SK-N-SH (cell line): ENCODE data around the gene EPOP. TPM values are rescaled to one million over a fixed set of nuclear protein-coding genes. Genes with fewer than 3 reads are reported as not detected.
"Not testable (repeated sequence)": the region's sequence is repeated elsewhere in the genome, so short reads cannot be mapped to it uniquely, and the experiment has no call there.

Source experiments
- CTCF ChIA-PET: fragments of 300-600, 350-600 bp; formaldehyde crosslinking; extraction: SDS; loops from one replicate; lab custom pipeline; 2021; lab: Yijun Ruan, JAX
- POLR2A ChIA-PET: fragments of 350-600 bp; sonication (Branson Sonifier 250); formaldehyde crosslinking; extraction: SDS; loops from one replicate; lab custom pipeline; 2020; ENCODE audit warnings: antibody characterized with exemption, inconsistent platforms; lab: Yijun Ruan, JAX
- DNase-seq: peaks from one replicate; pipeline ENCODE4 v3.0.0; 2012
- H2AFZ ChIP-seq: fragments of 200-600 bp; sonication (generic); 2 replicates; pipeline ENCODE4 v1.8.1; 2016; ENCODE audit warnings: antibody characterized with exemption, mild to moderate bottlenecking, low read depth
- H3F3A ChIP-seq: fragments of 200-600 bp; sonication (generic); replicated peaks from 2 replicates; pipeline ENCODE3; 2016; ENCODE audit warnings: antibody characterized with exemption, mild to moderate bottlenecking; ENCODE audit not compliant: insufficient read depth
- H3K27ac ChIP-seq, 2 experiments: fragments of 200-500 bp in 1 of 2; fragments of 200-600 bp in 1 of 2; sonication (Bioruptor generic) in 1 of 2; sonication (generic), shearing (Covaris generic) in 1 of 2; 2 replicates each; pipeline versions ENCODE4 v1.5.1 to v1.6.1; 2014 to 2016; ENCODE audit warnings: low read depth in 2 of 2, inconsistent platforms in 1 of 2, low read length in 1 of 2, mild to moderate bottlenecking in 1 of 2, mixed read lengths in 1 of 2
- H3K27me3 ChIP-seq: fragments of 200-600 bp; sonication (generic), shearing (Covaris generic); 2 replicates; pipeline ENCODE4 v1.6.1; 2016; ENCODE audit warnings: mixed run types; ENCODE audit not compliant: insufficient read depth
- H3K36me3 ChIP-seq, 2 experiments: fragments of 200-500 bp in 1 of 2; fragments of 200-600 bp in 1 of 2; sonication (Bioruptor generic) in 1 of 2; sonication (generic) in 1 of 2; replicated peaks in 1 of 2; 2 replicates each; pipeline versions ENCODE3 to v1.5.1; 2014 to 2016; ENCODE audit warnings: low read length in 1 of 2, mild to moderate bottlenecking in 1 of 2; ENCODE audit not compliant: insufficient read depth in 2 of 2, control insufficient read depth in 1 of 2
- H3K4me1 ChIP-seq, 2 experiments: fragments of 200-500 bp in 1 of 2; fragments of 200-600 bp in 1 of 2; sonication (Bioruptor generic) in 1 of 2; sonication (generic), shearing (Covaris generic) in 1 of 2; 2 replicates each; pipeline versions ENCODE4 v1.5.1 to v1.6.1; 2014 to 2016; ENCODE audit warnings: low read depth in 1 of 2, low read length in 1 of 2, mixed run types in 1 of 2; ENCODE audit not compliant: insufficient read depth in 2 of 2, control insufficient read depth in 1 of 2
- H3K4me2 ChIP-seq: fragments of 200-600 bp; sonication (generic), shearing (Covaris generic); 2 replicates; pipeline ENCODE4 v1.6.1; 2017; ENCODE audit warnings: mixed run types
- H3K4me3 ChIP-seq, 2 experiments: fragments of 200-500 bp in 1 of 2; fragments of 200-600 bp in 1 of 2; sonication (Bioruptor generic) in 1 of 2; sonication (generic), shearing (Covaris generic) in 1 of 2; 2 replicates each; pipeline versions ENCODE4 v1.5.1 to v1.8.1; 2014 to 2016; ENCODE audit warnings: low read depth in 2 of 2, inconsistent platforms in 1 of 2, low read length in 1 of 2, mild to moderate bottlenecking in 1 of 2, mixed read lengths in 1 of 2, moderate library complexity in 1 of 2
- H3K79me2 ChIP-seq: fragments of 200-600 bp; sonication (generic); 2 replicates; pipeline ENCODE4 v1.8.1; 2017; ENCODE audit warnings: mild to moderate bottlenecking; ENCODE audit not compliant: insufficient read depth
- H3K9ac ChIP-seq: fragments of 200-600 bp; sonication (generic); 2 replicates; pipeline ENCODE4 v1.6.1; 2017; ENCODE audit warnings: mixed run types
- H3K9me2 ChIP-seq: fragments of 200-600 bp; sonication (generic); 2 replicates; pipeline ENCODE4 v1.6.1; 2017; ENCODE audit warnings: mixed run types
- H3K9me3 ChIP-seq: fragments of 200-600 bp; sonication (generic); 2 replicates; pipeline ENCODE4 v1.6.1; 2017; ENCODE audit warnings: mixed run types, mild to moderate bottlenecking, moderate library complexity
- H4K20me1 ChIP-seq: fragments of 200-600 bp; sonication (generic); 2 replicates; pipeline ENCODE4 v1.6.1; 2017; ENCODE audit warnings: mild to moderate bottlenecking, mixed run types; ENCODE audit not compliant: insufficient read depth
- EP300 ChIP-seq, 2 experiments: IDR thresholded peaks; 2 replicates each; pipeline versions ENCODE4 v1.4.0 to v1.6.1; 2012; ENCODE audit warnings: borderline replicate concordance in 1 of 2, low read depth in 1 of 2, low read length in 1 of 2
- FOSL2 ChIP-seq: IDR thresholded peaks from 2 replicates; pipeline ENCODE4 v1.4.0; 2012; ENCODE audit warnings: low read depth, mild to moderate bottlenecking, moderate library complexity, borderline replicate concordance
- FOXJ3 ChIP-seq: sonication (generic); formaldehyde crosslinking; IDR thresholded peaks from 2 replicates; pipeline ENCODE4 v1.5.1; 2020; ENCODE audit warnings: mild to moderate bottlenecking, missing genetic modification reagents
- IRF3 ChIP-seq: fragments of 150-350 bp; IDR thresholded peaks from 2 replicates; pipeline ENCODE4 v1.6.1; 2016; ENCODE audit warnings: mild to moderate bottlenecking, low read depth, low read length
- JUND ChIP-seq: IDR thresholded peaks from 2 replicates; pipeline ENCODE4 v1.4.0; 2012
- MEF2A ChIP-seq: IDR thresholded peaks from 2 replicates; pipeline ENCODE4 v1.4.0; 2012; ENCODE audit warnings: low read depth, borderline replicate concordance
- MXI1 ChIP-seq: IDR thresholded peaks from 2 replicates; pipeline ENCODE4 v1.6.1; 2012; ENCODE audit warnings: mild to moderate bottlenecking, low read depth, low read length, improper control_type of control experiment
- NFIC ChIP-seq: IDR thresholded peaks from 2 replicates; pipeline ENCODE4 v1.4.0; 2012; ENCODE audit warnings: borderline replicate concordance
- PBX3 ChIP-seq: IDR thresholded peaks from 2 replicates; pipeline ENCODE4; 2012
- RCOR1 ChIP-seq: fragments of 150-350 bp; IDR thresholded peaks from 2 replicates; pipeline ENCODE4 v1.6.1; 2017; ENCODE audit warnings: antibody characterized with exemption, low read length
- RFX5 ChIP-seq: IDR thresholded peaks from 2 replicates; pipeline ENCODE4 v1.6.1; 2012; ENCODE audit warnings: mild to moderate bottlenecking, improper control_type of control experiment, low read length
- RXRA ChIP-seq: IDR thresholded peaks from 2 replicates; pipeline ENCODE4 v1.4.0; 2012; ENCODE audit warnings: low read depth, mild to moderate bottlenecking, borderline replicate concordance
- SIN3A ChIP-seq: IDR thresholded peaks from 2 replicates; pipeline ENCODE4 v1.6.1; 2012; ENCODE audit warnings: low read depth, mild to moderate bottlenecking, low read length, moderate library complexity, borderline replicate concordance
- TCF12 ChIP-seq: IDR thresholded peaks from 2 replicates; pipeline ENCODE4 v1.4.0; 2012
- TEAD4 ChIP-seq: IDR thresholded peaks from 2 replicates; pipeline ENCODE4 v1.4.0; 2012; ENCODE audit warnings: mild to moderate bottlenecking, borderline replicate concordance; ENCODE audit not compliant: insufficient read depth
- USF1 ChIP-seq: IDR thresholded peaks from 2 replicates; pipeline ENCODE4 v1.4.0; 2012; ENCODE audit warnings: low read depth, borderline replicate concordance
- YY1 ChIP-seq: IDR thresholded peaks from 2 replicates; pipeline ENCODE4 v1.4.0; 2012; ENCODE audit warnings: low read depth, mild to moderate bottlenecking
- WGBS: methylation state at CpG from one replicate; pipeline ENCODE4 v1.1.6; 2017; ENCODE audit warnings: low lambda C conversion rate; 5-methylcytosine and 5-hydroxymethylcytosine counted together
- polyA plus RNA-seq, 3 experiments: library from polyadenylated mRNA; depleted of rRNA; stranded (reverse); fragments of >200 nt; gene quantifications; 2 replicates each; pipeline ENCODE4 v1.2.3, GENCODE V29; 2012

The EPOP gene
- polyA plus RNA-seq, 1 of the 3 experiments (the other 2 are of a cell fraction), result 3.1 TPM

GRCh38 chr17:38627957-38628356, 46.8 kb downstream of the EPOP start:
- 94% methylated on average over 2 of the region's 2 CpGs for WGBS
- no peak overlapping the region for H3K4me2 ChIP-seq
- TF ChIP-seq USF1 (no peak), PBX3 (no peak), YY1 (no peak), RFX5 (no peak), RCOR1 (no peak), MXI1 (no peak)
- ChIA-PET POLR2A (no interaction called here), CTCF (interaction anchor here (1.8 to 2.1 kb wide), 2 partner anchors 21 to 39 kb away, joined by 6 read pairs; no protein-coding TSS in a partner anchor)
- no peaks in the 10 kb centered on the region for H3K79me2 ChIP-seq
- H3K27me3 ChIP-seq, result no peaks in the 10 kb centered on the region; the same call in 1 of the 2 replicates
- H4K20me1 ChIP-seq, result no peaks in the 10 kb centered on the region
- H2AFZ ChIP-seq, result no peak overlapping the region
- no peaks in the 10 kb centered on the region for H3K9me3 ChIP-seq
- no peaks in the 10 kb centered on the region for H3F3A ChIP-seq
- no peaks in the 10 kb centered on the region for H3K4me1 ChIP-seq
- H3K36me3 ChIP-seq, result no peaks in the 10 kb centered on the region
- H3K9ac ChIP-seq, result no peak overlapping the region
- H3K4me3 ChIP-seq, result no peak overlapping the region
- no peak for DNase-seq
- no peak overlapping the region for H3K27ac ChIP-seq
- H3K9me2 ChIP-seq, result no peaks in the 10 kb centered on the region

GRCh38 chr17:38626606-38627226, 48.0 kb downstream of the EPOP start:
- whole genome bisulfite sequencing, result 72% methylated on average over 6 of the region's 6 CpGs
- POLR2A ChIA-PET, H3K9me3 ChIP-seq, H3K79me2 ChIP-seq, H3K27ac ChIP-seq, H4K20me1 ChIP-seq, H3K4me2 ChIP-seq, H3K4me3 ChIP-seq, H3K9ac ChIP-seq, H3K9me2 ChIP-seq, H2AFZ ChIP-seq, H3K27me3 ChIP-seq, H3K36me3 ChIP-seq, DNase-seq, H3K4me1 ChIP-seq, H3F3A ChIP-seq: not testable (repeated sequence)
- CTCF ChIA-PET, result interaction anchor here (2.1 kb wide), 1 partner anchor 20 kb away, joined by 6 read pairs; no protein-coding TSS in a partner anchor

- POLR2A ChIA-PET, result no interaction called here
- H3K36me3 ChIP-seq, result no peaks in the 10 kb centered on the region
- no peak overlapping the region for H3K4me3 ChIP-seq
- no peak overlapping the region for H2AFZ ChIP-seq
- H3F3A ChIP-seq, result no peaks in the 10 kb centered on the region
- H4K20me1 ChIP-seq, result no peaks in the 10 kb centered on the region
- no peak overlapping the region for H3K27ac ChIP-seq
- no peak overlapping the region for H3K4me2 ChIP-seq
- CTCF ChIA-PET, result interaction anchor here (0.6 to 2.5 kb wide), 5 partner anchors 11 to 821 kb away, joined by 3 to 8 read pairs (median 5); partner anchors contain the start of gene SRCIN1
- H3K9me3 ChIP-seq, result no peaks in the 10 kb centered on the region
- peaks cover 8% of the 10 kb centered on the region; the same call in 1 of the 2 replicates for H3K27me3 ChIP-seq
- H3K9me2 ChIP-seq, result no peaks in the 10 kb centered on the region
- TF ChIP-seq RFX5 (no peak), USF1 (no peak), EP300 (IDR thresholded peaks at IDR 0.05; ENCODE audit: borderline replicate concordance in 1 of 2, low read depth in 1 of 2, low read length in 1 of 2) (no peak), JUND (no peak), PBX3 (no peak), MEF2A (no peak), TEAD4 (no peak), SIN3A (no peak), TCF12 (no peak), NFIC (no peak), RXRA (no peak), FOXJ3 (no peak), FOSL2 (no peak), IRF3 (no peak)
- H3K9ac ChIP-seq, result no peak overlapping the region
- no peaks in the 10 kb centered on the region for H3K4me1 ChIP-seq
- H3K79me2 ChIP-seq, result no peaks in the 10 kb centered on the region
- DNase-seq, result no peak
Measured at GRCh38 chr17:38625482-38625881, 49.3 kb downstream of the EPOP start.
